ENCODE measurements around the gene CLDN14.
A peak's percentile ranks its signal among the peaks of the same experiment; 100 is the strongest.

CLDN14 gene, protein sequence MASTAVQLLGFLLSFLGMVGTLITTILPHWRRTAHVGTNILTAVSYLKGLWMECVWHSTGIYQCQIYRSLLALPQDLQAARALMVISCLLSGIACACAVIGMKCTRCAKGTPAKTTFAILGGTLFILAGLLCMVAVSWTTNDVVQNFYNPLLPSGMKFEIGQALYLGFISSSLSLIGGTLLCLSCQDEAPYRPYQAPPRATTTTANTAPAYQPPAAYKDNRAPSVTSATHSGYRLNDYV

DNA sequence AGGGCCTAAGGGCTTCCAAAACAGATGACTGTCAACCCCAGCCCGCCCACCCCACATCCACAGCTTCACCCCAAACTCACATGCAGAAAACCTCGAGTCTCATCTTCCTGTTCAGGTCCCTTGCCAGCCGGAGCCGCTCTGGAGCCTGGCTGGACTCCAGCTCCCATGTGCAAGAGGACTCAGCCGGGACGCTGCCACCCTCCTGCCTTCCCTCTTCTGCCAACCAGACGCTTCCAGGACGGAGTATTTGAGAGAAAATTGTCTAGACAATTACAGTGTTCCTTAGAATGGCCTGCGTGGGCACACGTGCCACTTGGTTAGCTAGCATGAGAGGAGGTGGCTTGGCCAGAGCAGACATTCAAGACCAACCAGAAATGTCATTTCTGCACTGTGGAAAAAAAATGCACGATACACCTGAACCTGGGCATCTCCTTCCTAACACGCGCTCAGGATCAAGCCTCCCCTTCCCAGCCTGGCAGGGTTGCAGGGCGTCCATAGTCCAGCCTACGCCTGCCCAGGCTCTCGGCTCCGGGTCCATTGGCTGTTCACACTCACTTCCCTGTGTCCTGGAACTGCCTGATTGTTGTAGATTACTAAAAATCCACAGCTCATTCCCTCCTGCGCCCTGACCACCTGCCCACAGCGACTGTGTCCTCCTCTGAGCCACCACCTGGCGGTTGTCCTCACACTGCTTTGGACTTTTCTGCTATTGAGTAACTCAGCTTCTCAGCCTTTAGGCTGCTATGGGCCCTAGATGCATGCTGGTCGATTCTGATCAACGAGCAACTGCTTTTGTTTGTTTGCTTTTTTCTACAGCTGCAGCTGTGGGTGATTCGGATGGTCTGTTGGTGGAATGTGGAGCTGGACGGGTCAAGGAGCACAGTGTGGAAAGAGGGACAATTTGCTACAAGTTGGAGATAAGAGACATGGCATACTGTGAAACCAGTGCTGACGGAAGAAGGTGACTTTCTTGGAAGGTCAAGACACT lies at the start of gene CLDN14:
Gene CLDN14, minus strand, starts transcription at position 708 of the 988 bp plus-strand sequence. CDS start 18,427 bp downstream, outside the sequence.
- no peak for DNase-seq

DNA sequence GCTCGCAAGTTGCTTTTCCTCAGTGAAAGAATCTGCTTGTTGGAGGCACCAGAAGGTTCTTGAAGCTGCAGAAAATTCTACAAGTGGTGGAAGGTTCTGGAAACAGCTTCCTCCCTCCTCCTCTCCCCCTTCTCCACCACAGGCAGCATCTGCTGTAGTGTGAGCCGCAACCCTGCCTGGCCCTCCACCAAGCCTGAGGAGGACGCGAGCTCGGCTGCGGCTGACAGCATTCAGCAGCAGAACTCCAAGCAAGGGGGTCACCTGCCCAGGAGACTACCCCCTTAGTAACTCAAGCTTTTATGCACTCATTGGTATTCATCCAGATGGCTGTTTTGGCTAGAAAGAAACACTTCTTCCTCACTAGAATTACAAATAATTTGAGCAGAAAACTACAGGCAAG lies 48.8 kb upstream of the CLDN14 start:
- DNase-seq, result no peak

DNA sequence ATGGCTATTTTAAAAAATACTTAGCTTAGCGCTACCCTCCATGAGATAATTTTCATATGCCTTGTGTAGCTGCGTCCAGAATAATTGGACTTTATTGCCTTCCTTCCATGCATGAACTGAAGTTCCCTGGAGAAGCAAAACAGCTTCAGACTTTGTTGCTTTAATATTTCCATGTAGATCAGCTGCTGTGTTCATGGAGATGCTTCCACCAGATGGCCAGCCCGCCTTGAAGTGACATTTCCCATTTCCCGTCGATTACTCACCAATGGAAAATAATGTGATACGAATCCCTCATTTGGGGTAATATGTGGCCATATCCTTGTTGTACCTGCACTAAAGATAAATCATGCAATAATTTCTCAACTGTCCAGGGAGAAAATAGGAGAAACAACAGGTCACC lies 47.4 kb upstream of the CLDN14 start:
- DNase-seq, result no peak

DNA sequence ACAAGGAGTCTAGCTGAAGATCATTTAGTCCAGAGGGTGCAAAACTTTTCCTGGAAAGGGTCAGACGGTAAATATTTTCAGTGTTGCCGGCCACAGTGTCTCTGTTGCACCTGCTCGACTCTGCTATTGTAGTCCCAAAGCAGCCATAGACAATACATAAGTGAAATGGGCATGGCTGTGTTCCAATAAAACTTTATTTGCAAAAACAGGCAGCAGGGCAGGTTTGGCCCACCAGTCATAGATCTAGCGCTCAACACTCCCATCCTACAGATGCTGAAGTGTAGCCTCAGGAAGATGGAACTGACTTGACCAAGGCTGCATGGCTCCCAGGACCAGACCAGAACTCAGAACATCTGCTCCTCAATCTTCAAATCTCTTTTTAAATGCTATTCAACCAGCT lies 46.2 kb upstream of the CLDN14 start:
- no peak for DNase-seq

DNA sequence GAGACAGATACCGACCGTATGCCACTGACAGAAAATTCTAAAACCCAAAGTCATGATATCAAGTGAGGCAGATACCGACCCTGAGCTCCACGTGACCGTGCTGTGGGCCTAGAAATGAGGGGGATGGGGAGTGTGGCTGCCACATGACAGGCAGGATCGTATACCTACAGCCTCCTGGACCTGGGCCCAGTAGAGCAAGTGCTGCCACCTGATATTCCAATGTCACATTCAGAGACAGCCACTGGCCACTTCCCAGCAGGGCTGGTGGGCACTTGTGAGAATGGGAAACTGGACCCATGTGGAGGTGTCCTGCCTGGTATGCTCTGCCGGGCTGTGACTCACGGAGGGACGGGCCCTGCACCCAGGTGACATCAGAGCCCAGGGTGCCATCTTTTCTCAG lies 44.6 kb upstream of the CLDN14 start:
- no peak for DNase-seq

DNA sequence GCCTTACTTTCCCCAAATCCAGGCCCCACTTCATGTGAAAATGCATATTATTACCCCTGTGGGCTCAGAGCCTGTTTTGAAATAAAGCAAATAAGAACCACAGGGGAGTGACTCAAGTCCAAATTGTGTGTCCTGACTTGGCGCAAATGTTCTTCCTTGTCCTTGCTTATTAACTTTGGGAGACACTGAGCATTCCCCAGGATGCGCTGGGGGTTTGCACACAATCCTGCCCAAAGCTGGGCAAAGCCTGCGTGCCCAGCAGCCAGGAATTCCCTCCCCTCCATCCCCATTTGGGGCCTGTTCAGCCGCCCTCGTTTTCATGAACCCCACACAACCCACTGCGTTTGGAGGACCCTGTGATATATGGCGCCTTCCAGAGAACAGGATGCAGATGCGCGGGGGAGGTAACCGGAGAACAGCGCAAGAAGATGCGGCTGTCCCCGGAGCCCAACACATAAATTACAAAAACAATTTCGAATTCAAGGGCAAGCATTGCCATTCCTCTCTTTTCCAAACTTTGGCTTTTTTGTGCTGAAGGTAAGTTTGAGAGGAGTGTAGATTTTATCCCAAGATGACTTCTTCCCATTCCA lies 42.4 kb upstream of the CLDN14 start:
- DNase-seq, result no peak

DNA sequence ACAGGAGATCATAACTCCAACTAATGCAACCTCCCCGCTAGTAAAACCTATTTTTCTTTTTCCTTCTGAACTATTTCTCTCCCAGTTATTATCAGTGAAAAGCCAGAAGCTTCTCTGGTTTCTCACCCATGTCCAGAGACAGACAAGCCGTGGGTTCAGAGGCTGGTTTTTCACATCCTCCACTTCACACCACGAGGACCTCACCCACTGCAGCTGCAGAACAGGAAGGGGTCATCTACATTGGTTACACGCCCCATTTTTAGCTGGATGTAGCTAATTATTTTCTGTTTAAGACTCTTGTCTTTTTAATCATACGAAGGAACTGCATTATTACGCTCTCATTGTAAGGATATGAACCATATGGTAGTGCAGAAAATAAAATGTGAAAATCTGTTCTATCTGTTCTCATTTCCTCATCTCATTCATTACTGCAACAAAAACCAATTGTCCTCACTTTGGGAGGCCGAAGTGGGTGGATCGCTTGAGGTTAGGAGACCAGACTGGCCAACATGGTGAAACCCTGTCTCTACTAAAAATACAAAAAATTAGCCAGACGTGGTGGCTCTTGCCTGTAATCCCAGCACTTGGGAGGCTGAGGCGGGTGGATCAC lies 39.1 kb upstream of the CLDN14 start:
- no peak for DNase-seq

DNA sequence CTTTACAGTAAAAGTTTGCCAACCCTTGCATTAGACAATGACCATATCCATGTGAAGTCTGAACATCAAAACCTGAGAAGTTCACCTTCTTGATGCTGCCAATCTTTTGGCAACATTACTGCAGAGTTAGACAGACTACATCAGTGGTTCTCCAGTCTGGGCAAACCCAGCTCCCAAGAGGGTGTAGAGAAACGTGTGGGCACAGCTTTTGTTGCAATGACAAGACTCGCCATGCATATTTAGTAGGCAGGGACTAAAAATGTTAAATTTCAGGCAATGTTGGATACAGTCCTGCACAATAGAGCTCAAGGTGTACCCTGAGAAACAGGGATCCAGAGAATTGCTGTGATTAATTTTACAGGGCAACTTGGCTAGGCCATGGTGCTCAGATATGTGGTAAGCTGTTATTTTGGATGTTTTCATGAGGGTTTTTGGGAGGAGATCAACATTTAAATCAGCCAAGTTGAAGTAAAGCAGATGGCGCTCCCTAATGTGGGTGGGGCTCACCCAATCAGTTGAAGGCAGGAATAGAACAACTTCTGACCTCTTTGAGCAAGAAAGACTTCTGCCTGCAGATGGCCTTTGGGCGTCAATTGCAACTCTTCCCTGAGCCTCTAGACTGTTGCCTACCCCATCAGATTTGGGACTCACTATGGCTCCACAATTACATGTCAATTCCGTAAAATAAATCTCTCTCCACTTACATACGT lies 37.6 kb upstream of the CLDN14 start:
- no peak for DNase-seq

DNA sequence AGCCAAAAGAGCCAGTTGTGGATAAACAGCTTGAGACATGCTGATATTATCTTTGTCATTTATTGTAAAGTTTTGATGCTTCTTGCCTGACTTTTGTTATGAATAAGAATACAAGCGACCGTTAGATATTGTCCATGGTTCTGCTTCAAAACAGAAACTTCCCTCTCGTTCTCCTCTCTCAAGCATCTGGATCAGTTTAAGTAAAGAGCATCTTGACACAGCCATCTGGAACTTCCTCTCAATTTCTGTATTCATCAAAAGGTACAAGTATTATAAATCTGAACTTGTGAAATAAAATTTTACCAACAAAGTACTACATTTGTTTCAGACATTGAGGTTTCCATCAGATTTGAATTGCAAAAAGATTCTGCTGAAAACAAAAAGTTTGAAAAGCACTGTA lies 36.4 kb upstream of the CLDN14 start:
- no peak for DNase-seq

DNA sequence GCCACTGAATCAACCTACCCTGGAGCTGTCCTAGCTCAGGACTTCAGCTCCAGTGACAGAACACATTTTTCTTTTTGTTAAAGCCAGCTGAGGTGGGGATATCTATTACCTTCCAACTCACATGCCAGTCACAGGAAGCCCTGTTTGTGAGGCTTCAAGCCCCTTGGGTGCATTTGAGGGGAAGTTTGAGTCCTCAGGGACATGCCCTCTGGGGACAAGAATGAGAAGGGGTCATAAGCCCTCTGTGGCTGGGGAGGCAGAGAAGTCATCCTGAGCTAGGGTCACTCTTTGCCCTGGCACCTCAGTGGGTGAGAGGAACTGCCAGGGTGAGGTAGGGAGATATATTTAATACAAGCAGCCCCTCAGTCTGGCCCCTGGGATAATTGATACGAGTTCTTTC lies 33.5 kb upstream of the CLDN14 start:
- no peak for DNase-seq

DNA sequence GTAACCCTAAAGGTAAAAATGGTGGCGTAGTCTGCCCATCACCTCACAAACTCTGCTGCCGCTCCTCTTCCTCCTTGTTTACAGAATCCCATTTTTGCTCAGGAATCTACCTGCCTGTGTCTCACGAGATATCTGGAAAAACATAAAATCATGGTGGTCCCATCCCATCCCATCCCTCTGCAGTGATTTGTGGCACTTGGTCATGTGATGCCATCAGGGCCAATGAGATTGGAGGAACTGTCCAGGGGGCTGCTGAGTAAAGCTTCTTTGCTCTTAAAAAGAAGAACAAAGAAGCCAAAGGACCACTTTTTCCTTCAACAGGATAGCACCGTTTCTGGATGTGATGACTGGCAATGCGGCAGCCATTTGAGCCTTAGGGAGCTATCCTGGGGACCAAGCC lies 33.0 kb upstream of the CLDN14 start:
- no peak for DNase-seq

DNA sequence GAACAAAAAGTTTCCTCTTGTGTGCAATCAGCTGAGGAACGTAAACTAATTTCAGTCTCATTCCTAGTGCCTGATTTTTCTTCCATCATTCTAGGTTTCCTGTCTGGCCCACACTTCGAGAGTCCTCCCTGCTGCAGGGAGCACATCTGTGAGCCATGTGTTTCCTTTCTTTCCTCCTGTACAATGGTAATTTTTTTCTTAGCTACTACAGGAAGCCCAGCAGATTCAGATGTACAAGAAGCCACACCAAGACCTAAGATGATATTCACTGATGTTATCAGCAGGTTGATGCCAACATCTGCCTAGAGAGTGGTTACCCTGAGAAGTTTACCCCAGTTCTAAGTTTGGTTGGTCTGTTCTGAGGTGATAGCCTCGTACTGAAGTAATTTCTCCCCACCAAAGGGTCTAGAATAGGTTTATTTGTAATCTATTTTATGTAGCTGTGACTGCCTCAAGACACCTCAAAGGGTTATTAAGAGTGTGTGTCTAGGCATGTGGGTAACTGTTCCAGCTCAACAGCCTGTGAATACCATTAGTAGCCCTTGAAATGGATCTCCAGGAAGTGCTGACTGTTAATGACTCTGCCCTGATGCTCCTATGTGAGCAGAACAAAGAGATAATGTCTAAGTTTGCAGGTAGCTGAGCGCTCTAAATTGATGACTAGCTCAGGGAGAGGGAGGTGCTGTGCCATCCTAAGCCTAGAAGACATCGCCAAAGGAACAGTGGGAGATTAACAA lies 31.7 kb upstream of the CLDN14 start:
- no peak for DNase-seq

DNA sequence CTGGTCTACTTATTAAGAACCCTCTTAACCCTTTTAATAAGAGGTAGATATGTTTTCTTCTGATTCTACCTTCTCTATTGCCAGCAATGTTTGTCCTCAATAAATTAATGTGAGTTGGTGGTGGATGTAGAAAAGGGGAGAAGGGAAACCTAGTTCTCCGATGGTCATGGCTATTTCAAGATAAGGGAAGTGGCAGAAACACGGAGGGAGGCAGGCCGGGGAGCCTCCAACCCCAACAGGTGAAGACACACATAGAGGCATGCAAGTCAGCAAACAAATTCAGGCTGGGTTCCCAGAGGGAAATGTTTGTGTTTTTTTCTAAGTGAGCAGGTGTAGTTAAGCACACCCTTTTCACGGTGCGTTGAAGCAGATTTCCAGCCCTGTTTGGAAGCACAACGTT lies 31.0 kb upstream of the CLDN14 start:
- no peak for DNase-seq

DNA sequence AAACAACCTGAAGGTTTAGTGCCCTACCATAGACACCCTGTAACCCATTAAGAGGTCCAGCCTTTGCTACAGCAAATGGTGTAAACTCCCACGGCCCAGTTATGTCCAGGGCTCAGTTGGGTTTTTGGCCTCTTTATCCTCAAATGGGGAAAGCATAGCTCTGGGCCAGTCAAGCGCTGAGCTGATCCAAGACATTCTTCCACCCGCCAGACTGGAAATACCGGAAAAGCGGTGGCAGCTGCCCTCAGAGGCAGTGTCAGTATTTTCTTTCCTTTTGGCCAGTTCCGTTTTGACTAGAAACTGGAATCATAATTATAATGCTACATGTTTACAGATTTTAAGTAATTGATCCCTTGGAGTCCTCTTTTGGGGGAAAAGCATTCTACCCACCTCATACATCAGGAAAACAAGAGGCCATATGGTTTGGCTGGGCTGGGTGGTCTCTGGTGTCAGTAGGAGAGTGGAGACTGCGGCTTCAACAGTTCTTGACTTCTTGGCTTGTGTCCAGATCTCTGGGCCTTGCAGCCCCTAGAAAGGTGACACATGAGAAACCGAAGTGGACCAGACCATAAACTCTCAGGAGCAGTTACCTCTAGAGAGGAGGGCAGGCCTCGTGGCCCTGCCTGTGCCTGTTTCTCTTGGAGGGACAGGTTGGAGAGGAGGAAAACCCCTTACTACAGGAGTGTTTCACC lies 30.2 kb upstream of the CLDN14 start:
- DNase-seq, result no peak

DNA sequence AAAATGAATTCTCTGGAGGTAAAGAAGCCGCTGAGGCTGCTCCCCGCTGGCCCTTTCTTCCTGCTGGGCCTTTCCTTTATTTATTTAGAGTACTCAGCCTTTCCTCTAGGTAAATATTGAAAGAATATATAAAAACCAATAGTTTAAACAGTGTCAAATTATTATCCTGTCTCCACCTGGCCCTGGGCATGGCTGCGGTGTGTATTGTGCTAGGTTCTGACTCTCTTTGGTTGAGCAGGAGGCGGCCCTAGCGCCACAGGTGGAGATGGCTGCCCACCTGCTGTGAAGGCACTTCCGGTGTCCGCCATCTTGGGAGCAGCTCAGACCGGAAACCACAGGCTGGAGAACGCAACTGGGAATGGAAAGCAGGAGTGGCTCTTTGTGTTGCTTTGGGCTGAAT lies 29.0 kb upstream of the CLDN14 start:
- DNase-seq, result no peak

DNA sequence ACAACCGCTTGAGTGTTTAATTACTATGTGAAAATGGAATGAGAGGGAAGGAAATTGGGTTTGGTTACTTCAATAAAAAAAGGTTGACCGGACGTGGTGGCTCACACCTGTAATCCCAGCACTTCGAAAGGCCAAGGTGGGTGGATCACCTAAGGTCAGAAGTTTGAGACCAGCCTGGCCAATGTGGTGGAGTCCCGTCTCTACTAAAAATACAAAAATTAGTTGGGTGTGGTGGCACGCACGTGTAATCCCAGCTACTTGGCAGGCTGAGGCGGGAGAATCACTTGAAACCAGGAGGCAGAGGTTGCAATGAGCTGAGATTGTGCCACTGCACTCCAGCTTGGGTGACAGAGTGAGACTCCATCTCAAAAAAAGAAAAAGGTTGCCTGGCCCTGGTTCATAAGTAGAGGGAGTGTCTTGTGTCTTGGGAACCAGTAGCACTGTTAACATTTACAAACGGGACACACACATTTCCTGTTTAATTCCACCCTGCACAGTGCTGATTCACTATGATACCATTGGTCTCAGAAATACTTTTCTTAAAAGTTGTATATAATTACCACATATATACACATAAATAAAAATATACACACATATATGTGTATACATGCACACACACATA lies 27.6 kb upstream of the CLDN14 start:
- no peak for DNase-seq

DNA sequence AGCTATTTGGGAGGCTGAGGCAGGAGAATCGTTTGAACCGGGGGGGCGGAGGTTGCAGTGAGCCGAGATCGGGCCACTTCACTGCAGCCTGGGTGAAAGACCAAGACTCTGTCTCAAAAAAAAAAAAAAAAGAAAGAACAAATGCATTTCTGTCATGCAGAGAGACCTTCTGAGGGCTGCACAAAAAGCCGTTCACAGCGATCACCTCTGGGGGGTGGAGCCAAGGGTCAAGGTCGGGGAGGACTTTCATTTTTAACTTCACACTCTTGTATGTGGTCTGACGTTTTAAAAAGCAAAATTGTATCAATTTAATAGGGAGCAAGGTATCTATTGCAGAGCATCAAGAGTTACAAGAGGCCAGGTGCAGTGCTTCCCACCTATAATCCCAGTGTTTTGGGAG lies 26.6 kb upstream of the CLDN14 start:
- no peak for DNase-seq

DNA sequence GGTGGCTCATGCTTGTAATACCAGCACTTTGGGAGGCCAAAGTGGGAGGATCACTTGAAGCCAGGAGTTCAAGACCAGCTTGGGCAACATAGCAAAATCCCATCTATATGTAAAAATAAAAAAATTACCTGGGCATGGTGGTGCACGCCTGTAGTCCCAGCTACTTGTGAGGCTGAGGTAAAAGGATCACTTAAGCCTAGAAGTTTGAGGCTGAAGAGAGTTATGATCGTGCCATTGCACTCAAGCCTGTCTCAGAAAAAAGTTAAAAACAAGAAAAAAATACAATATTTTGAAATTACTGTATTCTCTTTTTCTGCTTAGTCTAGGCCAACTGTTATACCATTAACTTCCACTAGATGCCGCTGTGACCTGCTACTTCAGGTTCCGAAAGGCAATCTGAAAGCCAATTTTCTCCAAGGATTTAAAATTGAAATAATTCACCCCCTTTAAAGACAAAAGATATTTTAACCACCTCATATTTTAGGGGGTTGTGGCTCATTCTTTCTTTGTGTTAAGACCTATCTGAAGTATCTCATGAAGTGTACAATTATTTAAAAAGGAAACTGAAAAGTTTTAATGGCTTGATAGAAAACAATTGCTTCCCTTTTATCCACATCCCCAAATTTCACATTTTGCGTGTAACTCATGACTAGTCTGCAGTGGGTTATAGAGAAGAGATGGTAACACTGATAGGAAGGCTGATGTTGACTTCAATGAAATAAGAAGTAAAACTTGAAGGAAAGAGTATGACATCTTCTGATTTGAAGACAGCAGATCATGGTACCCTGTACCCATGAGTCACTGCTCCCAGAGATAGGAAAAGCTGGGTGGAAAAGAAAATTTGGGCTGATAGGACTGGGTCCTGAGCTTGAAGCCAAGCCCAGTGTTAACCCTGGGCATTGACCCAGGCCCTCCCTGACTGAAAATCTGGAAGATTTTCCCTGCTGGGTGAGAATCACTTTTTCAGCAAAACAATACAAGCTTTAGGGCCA lies 24.4 kb upstream of the CLDN14 start:
- peak; percentile 52 for DNase-seq

DNA sequence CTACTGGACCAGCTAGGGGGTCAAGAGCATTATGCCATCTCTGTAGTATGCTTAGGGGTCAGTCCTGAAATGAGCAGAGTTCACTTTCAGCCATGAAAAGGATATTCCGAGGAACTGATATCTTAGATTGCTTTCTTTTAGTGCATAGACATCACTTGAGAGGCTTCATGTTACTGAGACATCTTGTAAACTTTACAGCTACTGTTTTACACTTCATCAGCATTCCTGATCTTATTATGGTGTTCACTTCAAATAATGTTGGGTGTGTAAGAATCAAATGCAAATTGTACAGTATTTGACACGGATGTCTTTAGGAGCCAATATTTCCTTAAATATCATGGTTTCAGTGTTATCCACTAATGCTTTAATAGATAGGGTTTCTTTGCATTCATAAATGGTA lies 22.4 kb upstream of the CLDN14 start:
- no peak for DNase-seq

DNA sequence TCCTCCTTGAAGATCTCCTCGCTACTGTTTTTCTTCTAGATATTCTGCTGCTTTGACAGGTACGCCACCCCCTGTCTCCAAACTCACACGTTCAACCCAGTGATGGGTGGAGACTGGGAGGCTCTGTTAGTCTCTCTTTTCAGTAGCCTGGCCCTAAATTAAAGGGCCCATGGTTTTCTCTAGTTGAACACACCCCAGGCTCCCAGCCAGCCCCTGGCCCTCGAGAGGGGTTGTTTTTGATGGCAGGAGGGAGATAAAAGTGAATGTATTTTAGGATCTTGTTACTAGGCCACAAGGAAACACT lies 21.6 kb upstream of the CLDN14 start:
- DNase-seq, result no peak
